HG02885 (cell line): Measurements from ENCODE around the gene GOLGA8G.
"Not testable (repeated sequence)": the region's sequence is repeated elsewhere in the genome, so short reads cannot be mapped to it uniquely, and the experiment has no call there.

Experiments used
- ATAC-seq: cut with Tn5 transposase; IDR thresholded peaks from one replicate; pipeline ENCODE4 v1.9.1; 2021; ENCODE audit warnings: mild to moderate bottlenecking; ENCODE audit not compliant: unreplicated experiment, poor library complexity

The GOLGA8G gene, protein sequence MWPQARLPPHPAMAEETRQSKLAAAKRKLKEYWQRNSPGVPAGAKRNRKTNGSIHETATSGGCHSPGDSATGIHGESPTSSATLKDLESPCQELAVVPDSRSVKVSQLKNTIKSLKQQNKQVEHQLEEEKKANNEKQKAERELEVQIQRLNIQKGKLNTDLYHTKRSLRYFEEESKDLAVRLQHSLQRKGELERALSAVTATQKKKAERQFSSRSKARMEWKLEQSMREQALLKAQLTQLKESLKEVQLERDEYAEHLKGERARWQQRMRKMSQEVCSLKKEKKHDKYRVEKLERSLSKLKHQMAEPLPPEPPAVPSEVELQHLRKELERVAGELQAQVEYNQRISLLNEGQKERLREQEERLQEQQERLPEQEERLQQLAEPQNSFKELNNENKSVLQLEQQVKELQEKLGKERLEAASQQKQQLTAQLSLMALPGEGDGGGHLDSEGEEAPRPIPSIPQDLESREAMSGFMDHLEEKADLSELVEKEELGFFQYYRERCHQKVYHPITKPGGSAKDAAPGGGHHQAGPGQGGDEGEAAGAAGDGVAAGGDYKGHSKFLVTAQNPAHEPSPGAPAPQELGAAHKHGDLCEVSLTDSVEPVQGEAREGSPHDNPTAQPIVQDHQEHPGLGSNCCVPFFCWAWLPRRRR

DNA sequence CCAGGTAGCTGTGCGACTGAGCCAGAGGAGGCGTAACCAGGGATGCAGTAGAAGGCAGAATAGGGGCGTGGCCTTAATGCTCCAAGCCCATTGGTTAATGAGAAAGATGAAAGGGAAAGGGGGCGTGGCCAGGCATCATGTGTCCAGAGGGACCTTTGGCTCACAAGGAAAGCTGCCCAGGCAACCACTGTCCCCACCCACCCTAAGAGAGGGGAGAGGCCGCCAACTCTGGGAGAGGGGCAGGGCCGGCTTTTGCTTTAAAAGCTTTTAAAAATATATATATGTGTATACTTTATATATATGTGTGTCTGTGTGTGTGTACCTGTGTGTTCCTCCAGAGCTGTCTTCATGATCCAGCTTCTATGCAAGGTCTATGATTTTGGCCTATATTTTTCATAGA, at the start of gene GOLGA8G:
Gene GOLGA8G, minus strand, starts transcription at position 18 of the 400 bp plus-strand sequence. CDS start 62 bp downstream, outside the sequence.
- ATAC-seq: not testable (repeated sequence)

DNA sequence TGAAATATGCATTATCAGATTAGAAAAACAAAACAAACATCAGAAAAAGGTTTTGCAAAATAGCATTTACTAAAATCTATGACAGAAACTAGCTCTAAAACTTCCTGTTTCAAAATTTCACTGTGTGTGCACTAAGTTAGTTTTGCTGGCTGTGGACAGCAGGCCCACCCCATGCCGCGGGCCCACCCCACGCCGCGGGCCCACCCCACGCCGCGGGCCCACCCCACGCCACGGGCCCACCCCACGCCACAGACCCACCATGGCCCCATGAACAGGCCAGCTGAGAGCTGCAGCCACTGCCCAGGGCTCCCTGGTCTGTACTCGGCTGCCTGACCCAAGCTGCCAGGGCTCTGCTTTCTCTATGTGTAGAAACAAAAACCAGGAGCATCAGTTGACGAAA, 40.6 kb upstream of the GOLGA8G start:
- ATAC-seq: not testable (repeated sequence)

DNA sequence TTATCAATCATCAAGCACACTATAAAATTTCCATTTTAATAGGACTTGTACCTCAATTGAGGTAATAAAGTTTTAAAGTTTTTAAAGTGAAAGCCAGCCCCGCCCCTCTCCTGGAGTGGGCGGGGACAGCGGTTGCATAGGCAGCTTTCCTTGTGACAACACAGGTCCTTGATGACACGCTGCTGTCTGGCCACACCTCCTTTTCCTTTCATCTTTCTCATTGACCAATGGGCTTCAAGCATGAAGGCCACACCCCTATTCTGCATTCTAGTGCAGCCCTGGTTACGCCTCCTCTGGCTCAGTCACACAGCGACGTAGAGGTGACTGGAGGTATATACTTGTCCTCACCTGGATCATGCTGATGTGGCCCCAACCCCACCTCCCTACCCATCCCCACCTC, 20.5 kb upstream of the GOLGA8G start, which contains the start of gene GOLGA6L25:
Gene GOLGA6L25, plus strand, starts transcription at position 301 of the 400 bp plus-strand sequence. Its CDS starts 61 bp downstream, at position 362.
- not testable (repeated sequence) for ATAC-seq

DNA sequence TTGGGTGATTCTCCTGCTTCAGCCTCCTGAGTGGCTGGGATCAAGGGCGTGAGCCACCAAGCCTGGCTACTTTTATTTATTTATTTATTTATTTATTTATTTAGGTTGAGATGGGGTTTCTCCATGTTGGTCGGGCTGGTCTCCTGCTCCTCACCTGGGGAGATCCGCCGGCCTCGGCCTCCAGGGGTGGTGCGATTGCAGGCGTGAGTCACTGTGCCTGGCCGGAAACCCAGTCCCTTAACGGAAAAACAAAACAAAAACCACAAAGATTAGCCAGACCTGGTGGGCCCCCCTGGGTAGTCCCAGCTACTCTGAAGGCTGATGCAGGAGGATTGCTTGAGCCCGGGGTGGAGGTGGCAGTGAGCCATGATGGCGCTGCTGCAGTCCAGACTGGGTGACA, 17.6 kb downstream of the GOLGA8G start:
- not testable (repeated sequence) for ATAC-seq

DNA sequence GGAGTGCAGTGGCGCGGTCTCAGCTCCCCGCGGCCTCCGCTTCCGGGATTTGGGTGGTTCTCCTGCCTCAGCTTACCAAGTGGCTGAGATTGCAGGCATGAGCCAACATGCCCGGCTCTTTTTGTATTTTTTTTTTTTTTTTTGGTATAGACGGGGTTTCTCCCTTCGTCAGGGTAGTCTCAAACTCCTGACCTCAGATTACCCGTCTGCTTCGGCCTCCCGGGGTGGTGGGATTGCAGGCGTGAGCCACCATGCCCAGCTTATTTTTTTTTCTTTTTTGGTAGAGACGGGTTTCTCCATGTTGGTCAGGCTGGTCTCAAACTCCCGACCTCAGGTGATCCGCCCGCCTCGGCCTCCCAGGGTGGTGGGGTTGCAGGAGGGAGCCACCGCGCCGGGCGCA, 18.6 kb downstream of the GOLGA8G start:
- ATAC-seq: not testable (repeated sequence)

DNA sequence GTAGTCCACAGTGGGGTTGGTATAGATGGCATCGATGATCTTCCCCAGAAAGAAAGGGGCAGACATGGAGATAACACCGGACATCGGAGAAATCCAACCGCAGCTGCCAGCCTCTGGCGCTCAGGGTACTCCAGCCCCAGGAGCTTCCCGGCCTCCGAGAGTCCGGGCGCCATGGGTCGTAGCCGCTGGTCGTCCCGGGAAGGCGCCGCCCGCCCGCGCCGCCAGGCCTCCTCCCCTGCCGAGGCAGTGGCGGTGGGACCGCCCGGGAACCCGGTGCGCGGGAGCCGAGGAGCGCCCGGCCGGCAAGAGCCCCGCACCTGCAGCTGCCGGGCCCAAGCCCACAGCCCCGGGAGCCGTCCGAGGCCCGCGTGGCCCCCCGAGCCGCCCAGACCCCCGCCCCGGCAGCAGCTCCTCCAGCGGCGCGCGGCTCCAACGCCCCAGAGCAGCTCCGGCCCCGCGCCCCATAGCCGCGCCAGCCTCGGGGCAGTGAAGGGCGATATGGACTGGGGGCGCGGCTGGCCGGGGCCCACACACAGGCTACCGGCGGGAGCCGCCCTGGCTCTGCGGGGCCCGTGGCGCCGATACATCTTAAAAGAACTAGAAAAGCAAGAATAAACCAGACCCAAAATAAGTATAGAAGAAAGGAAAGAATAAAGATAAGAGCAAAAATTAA, 24.4 kb downstream of the GOLGA8G start:
- ATAC-seq: not testable (repeated sequence)

DNA sequence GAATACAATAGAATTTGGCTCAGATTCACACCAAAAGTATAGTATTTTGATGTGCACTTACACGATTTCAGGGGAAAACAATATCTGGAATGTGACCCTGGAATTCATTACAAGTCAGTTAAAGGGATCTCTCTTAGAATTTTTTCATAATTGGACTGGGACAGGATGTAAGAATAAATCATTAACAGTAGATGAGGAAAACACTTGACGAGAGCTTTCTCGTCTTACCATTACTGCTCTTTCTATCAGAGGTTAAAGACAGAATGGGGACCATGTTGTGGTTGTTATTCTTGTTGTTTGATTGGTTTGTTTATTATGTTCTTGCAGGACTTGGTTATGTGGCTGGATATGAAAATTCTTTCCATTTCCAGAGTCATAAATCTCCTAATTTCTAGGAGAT, 51.4 kb downstream of the GOLGA8G start:
- ATAC-seq: not testable (repeated sequence)
